DOHH2 (cell line): ENCODE results near the gene ME3.

ENCODE experiments used
- CTCF ChIP-seq: fragments of 200-600 bp; sonication (generic); IDR thresholded peaks from one replicate; pipeline ENCODE4 v1.5.1; 2014; ENCODE audit warnings: antibody characterized with exemption, mild to moderate bottlenecking, low read depth, low read length; ENCODE audit not compliant: poor library complexity, severe bottlenecking
- EZH2phosphoT487 ChIP-seq: fragments of 200-600 bp; sonication (generic); IDR thresholded peaks from 2 replicates; pipeline ENCODE4 v1.6.1; 2017; ENCODE audit warnings: borderline replicate concordance, mild to moderate bottlenecking, antibody characterized with exemption, low read length, moderate library complexity, mixed read lengths

GRCh38 chr11:86629045-86629706 lies 43.2 kb downstream of the ME3 start:
- no peak for TF ChIP-seq CTCF
- no peak for TF ChIP-seq EZH2phosphoT487
